GM12801 (cell line): ENCODE data around the gene NANS.

Source experiments
- TF ChIP-seq, protein P1 (sequence below): IDR thresholded peaks from one replicate; pipeline ENCODE4 v1.5.1; 2011; ENCODE audit warnings: control low read depth; ENCODE audit not compliant: insufficient read length; ENCODE audit errors: extremely low read depth

Gene NANS

DNA sequence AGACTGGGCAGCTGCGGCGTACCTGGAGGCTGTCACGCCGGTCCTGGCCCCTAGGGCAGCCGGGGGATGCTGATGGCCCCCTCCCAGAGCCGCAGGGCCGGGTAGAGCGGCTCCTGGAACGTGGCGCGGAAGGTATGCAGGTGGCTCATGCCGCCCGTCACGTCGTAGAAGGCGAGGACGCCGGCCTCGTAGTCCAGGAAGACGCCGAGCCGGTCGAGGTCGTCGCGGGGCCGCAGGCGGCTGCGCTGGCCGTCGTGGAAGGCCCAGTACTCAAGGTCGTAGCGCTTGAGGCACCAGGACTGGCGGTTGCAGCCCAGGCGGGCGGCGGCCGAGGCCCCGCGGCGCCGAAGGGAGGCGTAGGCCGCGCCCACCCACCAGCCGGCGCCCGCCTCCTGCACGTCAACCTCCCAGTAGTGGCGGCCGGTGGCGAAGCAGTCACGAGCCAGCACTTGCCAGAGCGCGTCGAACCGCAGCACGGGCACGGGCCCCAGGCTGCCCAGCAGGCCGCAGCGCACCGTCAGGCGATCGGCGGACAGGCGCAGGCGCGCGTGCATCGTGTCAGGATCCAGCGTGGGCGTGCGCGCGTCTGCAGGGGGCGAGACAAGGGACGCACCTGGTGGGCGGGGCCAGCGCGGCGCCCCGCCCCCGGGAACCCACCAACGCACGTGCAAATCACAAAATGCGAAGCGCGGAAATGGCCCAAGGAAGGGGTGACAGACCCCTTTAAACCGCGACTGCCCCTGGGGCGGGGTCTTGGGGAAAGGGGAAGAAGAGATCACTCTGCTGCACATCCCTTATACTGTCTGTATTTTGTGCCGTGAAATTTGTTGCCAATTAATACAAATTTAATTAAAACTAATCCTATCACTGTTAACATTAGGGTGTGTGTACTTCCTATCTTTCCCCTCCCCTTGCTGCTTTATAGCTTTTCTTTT, 31.2 kb downstream of the NANS start:
- TF ChIP-seq, protein P1, sequence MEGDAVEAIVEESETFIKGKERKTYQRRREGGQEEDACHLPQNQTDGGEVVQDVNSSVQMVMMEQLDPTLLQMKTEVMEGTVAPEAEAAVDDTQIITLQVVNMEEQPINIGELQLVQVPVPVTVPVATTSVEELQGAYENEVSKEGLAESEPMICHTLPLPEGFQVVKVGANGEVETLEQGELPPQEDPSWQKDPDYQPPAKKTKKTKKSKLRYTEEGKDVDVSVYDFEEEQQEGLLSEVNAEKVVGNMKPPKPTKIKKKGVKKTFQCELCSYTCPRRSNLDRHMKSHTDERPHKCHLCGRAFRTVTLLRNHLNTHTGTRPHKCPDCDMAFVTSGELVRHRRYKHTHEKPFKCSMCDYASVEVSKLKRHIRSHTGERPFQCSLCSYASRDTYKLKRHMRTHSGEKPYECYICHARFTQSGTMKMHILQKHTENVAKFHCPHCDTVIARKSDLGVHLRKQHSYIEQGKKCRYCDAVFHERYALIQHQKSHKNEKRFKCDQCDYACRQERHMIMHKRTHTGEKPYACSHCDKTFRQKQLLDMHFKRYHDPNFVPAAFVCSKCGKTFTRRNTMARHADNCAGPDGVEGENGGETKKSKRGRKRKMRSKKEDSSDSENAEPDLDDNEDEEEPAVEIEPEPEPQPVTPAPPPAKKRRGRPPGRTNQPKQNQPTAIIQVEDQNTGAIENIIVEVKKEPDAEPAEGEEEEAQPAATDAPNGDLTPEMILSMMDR = no peak

DNA sequence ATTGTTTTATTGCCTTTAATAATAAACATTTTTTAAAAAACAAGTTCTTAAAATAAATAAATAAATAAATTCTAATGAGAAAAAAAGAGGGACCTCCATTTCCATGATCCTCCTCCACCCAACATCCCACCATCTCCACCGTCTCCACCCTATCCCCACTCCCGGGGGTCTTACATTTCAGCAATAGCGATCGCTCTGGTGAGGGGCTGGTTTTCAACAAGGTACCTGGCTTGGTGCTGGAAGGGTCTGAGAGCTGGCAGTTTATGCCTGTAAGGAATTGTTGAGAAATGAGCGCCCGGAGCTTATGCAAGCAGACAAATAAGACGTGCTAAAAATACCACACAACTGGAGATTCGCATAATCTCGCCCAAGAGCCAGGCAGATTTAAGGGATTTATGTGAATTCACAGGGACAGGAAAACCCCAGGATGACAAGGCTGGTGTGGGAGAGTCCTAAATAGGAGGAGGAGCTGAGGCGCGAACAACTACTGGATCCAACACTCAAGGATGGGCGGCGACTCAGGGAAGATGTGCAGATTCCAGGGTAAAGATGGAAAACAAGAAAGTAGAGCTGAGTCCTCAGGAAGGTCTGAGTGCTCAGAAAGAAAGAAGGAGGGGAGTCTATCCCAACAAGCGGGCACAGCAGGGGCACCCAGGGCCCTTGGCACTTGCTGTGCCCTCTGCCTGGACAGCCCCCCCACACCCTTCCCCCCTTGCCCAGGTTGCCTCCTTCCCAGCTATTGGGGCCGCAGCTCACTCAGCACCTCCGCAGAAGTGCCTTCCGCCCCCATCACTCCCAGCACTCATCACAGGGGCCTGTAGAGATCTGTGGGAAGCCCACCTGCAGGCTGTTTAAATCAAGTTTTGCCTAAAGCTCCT, 35.4 kb downstream of the NANS start:
- TF ChIP-seq, protein P1 = no peak

- TF ChIP-seq, protein P1 = no peak
Observed at GRCh38 chr9:98092613-98092931, 36.0 kb downstream of the NANS start.

DNA sequence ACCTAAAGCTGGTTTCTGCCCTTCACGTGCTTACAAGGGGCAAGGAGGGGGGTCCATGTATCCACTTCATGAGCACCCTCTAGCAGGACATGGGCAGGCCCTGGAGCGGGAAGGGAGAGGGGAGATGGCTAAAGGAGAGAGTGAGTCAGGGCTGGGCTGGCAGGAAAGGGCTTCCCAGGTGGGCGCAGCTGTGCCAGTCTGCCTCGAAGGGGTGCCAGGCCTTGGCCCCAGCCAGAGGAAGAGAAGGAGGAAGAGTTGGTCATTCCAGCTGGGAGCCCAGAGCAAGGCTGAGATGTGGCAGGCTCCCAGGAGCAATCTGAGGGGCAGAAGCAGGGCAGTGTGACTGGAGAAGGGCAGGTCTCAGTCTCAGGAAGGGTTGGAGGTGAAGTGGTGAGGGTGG, 37.8 kb downstream of the NANS start:
- TF ChIP-seq, protein P1 = no peak

- TF ChIP-seq, protein P1 = no peak
Observed at GRCh38 chr9:98094851-98095250, 38.3 kb downstream of the NANS start.

DNA sequence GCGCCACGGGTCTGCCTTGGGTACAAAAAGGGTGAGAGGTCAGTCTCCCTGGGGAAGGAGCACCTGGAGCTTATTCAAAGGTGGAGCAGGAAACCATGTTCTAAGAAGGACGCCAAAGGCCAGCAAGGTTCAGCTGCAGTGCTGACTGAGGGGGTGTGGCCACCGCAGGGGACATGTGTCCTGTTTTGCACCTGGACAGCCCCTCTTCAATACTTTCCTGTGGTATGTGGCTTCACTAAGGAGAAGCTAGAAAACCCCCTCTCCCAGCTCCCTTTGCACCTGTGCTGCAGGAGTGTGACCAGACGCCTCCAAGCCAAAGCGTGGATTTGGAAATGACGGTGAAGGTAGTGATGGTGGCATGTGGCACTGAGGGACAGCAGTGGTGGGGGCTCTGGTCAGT, 38.9 kb downstream of the NANS start:
- TF ChIP-seq, protein P1 = no peak

- TF ChIP-seq, protein P1 = no peak
Observed at GRCh38 chr9:98096091-98096490, 39.6 kb downstream of the NANS start.
